Activated CD4-positive, alpha-beta T cell treated with anti-CD3 and anti-CD28 coated beads, Interleukin-2, Interleukin-4, amounts not matched to agents 100 ng/mL and 50 ng/mL, durations not matched to agents 16 hours and 8 hours (primary cell): ENCODE results near the gene KLRD1.
"Not testable (repeated sequence)": the region's sequence is repeated elsewhere in the genome, so short reads cannot be mapped to it uniquely, and the experiment has no call there.

Experiments used
- DNase-seq: peaks from one replicate; pipeline ENCODE4 v3.0.0-alpha.2; 2020; ENCODE audit warnings: low spot score

The KLRD1 gene

DNA sequence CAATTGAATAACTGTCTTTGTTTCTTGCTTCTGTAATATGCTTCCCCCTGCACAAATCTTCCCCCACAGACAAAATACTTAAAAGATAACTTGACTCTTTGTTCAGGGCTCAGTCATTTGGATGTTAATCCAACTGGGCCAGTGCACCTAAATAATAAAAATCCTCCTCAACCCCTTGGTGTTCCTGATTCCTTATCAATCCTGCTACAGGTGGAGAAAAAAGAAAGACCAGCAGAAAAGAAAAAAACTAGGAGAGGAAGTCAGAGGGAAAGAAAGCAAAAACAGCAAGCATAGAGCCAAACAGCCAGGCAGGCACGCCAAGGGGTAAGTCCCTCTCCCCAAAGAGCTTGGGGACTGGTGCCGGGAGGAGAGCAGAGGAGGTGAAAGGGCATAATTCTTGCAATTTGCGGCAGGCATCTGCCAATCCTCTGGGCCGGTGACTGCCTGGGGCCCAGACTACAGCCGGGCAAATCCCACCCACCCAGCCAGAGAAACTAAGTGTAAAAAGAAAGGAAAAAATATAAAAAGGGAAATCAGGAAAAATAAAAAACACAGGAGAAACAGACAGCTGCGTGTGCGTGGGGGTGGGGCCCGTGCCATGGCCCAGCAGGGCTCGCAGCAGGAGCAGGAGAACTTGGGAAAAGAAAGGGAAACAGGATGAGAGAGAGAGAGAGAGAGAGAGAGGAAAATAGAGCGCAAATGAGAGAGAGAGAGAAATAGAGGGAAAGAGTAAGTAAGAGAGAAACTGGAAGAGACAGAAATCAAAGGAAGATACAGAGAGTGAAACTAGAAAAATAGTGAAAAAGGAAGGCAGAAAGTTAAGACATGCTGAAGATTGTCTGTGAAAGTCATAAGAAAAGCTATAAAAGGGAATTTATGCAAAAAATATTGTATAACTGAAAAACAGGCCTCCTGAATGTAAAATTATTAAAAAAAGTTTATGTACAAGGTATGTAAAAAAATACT lies 60.8 kb downstream of the KLRD1 start:
- no peak for DNase-seq

DNA sequence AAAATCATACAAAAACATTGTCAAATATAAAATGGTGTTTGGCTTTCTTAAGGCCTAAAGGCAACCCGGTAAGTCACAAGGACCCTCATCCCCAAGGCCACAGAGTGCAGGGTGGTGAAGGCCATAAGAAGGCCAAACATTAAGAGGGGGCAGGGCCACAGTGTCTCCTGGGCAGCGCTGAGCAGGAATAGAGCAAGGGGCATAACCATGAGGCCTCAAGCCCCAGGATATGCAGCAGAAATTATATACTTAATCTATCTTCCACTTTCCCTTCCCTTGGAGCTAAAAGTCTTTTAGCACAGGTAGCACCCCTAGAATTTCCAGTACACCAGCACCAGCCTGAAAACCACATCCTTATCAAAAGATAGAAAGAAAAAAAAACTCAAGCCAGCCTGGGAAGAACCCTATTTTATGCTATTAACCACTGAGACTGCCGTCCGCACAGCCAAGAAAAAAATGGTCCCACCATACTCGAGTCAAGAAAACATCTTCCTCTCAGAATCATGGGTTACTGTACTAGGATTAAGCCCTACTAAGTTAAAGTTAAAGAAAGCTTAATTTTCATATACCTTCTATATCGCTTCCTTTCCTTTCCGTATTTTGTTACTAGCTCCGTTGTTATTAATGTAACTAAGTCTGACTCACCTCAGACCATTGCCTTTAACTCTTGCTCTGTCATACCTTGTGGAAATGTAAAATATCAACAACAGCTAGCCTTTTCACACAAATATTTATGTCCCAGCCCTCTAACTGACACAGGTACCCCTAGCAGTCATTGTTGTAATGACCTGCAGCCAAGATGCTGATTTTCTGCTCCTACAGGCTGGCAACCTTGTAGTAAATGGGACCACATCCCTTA lies 62.1 kb downstream of the KLRD1 start:
- DNase-seq: no peak

DNA sequence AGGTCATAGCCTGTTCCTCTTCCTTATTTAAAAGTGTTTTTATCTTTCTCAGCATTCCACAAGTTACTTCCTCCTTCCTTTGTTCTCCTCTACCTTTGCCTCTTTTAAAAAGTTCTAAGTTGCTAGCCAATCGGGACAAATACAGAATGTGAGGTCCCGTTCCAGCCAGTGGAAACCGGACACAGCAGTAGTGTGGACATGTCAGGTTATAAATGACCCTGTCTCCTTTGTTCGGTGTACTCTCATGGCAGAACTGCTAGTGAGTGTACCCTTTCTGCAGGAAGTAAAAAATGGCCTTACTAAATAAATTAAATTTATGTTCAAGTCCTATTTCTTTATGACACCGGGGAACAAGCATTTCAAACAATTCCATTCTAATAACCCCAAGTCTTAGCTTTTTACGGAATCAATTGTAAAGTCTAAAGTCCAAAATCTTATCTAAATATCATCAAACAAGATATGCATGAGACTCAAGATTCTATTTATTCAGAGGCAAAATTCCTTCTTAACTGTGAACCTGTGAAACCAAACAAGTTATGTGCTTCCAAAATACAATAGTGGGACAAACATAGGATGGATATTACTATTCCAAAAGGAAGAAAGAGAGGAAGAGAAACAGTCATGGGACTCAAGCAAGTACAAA lies 64.3 kb downstream of the KLRD1 start:
- DNase-seq: not testable (repeated sequence)

DNA sequence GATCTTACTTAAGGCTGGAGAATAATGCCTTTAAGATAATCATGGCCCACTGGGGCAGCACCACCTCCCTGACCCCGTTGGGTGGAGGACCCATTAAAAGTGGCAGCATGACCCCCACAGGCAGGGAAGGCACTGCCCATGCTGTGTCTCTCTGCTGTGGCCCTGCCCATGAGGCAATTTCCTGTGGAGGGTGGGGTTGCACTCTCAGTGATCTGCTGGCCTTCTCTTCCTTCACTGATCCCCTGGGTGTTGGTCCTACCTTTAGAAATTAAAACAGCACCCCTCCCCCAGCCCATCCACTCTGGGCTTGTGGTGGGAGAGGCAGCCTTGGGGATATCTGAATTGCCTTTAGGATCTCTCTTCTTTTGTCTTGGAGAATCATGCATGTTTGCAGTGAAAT lies 64.9 kb downstream of the KLRD1 start:
- DNase-seq: no peak

DNA sequence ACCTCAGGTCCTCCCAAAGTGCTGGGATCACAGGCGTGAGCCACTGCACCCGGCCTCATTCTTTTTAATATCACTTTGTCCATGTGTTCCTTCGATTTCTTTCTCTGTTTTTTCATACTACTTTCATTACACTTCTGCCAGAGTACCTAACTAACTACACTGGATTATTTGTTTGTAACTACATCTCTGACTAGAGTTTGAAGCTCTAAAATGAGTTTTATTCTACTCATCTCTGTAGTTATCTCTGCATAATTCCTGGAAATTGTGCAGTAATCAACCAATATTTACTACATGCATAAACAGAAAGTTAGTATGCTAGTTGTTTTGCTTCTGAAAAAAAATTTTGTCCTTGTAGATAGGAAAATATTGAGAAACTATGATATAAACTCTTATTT lies 67.0 kb downstream of the KLRD1 start:
- DNase-seq: no peak

GRCh38 chr12:10378737-10379136 lies 71.1 kb downstream of the KLRD1 start:
- not testable (repeated sequence) for DNase-seq
